HL-60 (cell line): Measurements from ENCODE around the gene CLDN14.

ENCODE experiments used
- GABPA ChIP-seq: IDR thresholded peaks from 2 replicates; pipeline ENCODE4 v1.6.1; 2012; ENCODE audit warnings: low read depth
- TF ChIP-seq, protein P1 (sequence below): IDR thresholded peaks from one replicate; pipeline ENCODE4 v1.5.1; 2011; ENCODE audit warnings: low read length, control low read depth, inconsistent platforms; ENCODE audit not compliant: insufficient read depth
- TF ChIP-seq, protein P2 (sequence below): IDR thresholded peaks from 2 replicates; pipeline ENCODE4 v1.6.1; 2012; ENCODE audit warnings: low read depth; ENCODE audit not compliant: insufficient replicate concordance

DNA sequence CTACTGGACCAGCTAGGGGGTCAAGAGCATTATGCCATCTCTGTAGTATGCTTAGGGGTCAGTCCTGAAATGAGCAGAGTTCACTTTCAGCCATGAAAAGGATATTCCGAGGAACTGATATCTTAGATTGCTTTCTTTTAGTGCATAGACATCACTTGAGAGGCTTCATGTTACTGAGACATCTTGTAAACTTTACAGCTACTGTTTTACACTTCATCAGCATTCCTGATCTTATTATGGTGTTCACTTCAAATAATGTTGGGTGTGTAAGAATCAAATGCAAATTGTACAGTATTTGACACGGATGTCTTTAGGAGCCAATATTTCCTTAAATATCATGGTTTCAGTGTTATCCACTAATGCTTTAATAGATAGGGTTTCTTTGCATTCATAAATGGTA lies 22.4 kb upstream of the CLDN14 start:
- TF ChIP-seq, protein P1, sequence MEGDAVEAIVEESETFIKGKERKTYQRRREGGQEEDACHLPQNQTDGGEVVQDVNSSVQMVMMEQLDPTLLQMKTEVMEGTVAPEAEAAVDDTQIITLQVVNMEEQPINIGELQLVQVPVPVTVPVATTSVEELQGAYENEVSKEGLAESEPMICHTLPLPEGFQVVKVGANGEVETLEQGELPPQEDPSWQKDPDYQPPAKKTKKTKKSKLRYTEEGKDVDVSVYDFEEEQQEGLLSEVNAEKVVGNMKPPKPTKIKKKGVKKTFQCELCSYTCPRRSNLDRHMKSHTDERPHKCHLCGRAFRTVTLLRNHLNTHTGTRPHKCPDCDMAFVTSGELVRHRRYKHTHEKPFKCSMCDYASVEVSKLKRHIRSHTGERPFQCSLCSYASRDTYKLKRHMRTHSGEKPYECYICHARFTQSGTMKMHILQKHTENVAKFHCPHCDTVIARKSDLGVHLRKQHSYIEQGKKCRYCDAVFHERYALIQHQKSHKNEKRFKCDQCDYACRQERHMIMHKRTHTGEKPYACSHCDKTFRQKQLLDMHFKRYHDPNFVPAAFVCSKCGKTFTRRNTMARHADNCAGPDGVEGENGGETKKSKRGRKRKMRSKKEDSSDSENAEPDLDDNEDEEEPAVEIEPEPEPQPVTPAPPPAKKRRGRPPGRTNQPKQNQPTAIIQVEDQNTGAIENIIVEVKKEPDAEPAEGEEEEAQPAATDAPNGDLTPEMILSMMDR, result no peak
- TF ChIP-seq, protein P2, sequence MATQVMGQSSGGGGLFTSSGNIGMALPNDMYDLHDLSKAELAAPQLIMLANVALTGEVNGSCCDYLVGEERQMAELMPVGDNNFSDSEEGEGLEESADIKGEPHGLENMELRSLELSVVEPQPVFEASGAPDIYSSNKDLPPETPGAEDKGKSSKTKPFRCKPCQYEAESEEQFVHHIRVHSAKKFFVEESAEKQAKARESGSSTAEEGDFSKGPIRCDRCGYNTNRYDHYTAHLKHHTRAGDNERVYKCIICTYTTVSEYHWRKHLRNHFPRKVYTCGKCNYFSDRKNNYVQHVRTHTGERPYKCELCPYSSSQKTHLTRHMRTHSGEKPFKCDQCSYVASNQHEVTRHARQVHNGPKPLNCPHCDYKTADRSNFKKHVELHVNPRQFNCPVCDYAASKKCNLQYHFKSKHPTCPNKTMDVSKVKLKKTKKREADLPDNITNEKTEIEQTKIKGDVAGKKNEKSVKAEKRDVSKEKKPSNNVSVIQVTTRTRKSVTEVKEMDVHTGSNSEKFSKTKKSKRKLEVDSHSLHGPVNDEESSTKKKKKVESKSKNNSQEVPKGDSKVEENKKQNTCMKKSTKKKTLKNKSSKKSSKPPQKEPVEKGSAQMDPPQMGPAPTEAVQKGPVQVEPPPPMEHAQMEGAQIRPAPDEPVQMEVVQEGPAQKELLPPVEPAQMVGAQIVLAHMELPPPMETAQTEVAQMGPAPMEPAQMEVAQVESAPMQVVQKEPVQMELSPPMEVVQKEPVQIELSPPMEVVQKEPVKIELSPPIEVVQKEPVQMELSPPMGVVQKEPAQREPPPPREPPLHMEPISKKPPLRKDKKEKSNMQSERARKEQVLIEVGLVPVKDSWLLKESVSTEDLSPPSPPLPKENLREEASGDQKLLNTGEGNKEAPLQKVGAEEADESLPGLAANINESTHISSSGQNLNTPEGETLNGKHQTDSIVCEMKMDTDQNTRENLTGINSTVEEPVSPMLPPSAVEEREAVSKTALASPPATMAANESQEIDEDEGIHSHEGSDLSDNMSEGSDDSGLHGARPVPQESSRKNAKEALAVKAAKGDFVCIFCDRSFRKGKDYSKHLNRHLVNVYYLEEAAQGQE, result no peak
- TF ChIP-seq GABPA, result no peak
